IPS-15b (cell line): ENCODE results near the gene HOXD3.

Source experiments
- H3K27me3 ChIP-seq: one replicate; pipeline ENCODE4 v1.6.1; 2013; ENCODE audit warnings: low read length; ENCODE audit not compliant: control insufficient read depth, insufficient read depth
- H3K36me3 ChIP-seq: one replicate; pipeline ENCODE4 v1.6.1; 2013; ENCODE audit warnings: low read length; ENCODE audit not compliant: control insufficient read depth, insufficient read depth
- H3K4me1 ChIP-seq: one replicate; pipeline ENCODE4 v1.6.1; 2013; ENCODE audit warnings: mild to moderate bottlenecking, low read length; ENCODE audit not compliant: control insufficient read depth, insufficient read depth
- H3K4me3 ChIP-seq: one replicate; pipeline ENCODE4 v1.5.1; 2013; ENCODE audit warnings: low read depth, low read length
- H3K9ac ChIP-seq: one replicate; pipeline ENCODE4 v1.6.1; 2013; ENCODE audit warnings: low read depth, mild to moderate bottlenecking, low read length
- H3K9me3 ChIP-seq: one replicate; pipeline ENCODE4 v1.6.1; 2013; ENCODE audit warnings: mild to moderate bottlenecking, low read length; ENCODE audit not compliant: control insufficient read depth, insufficient read depth

Gene HOXD3

GRCh38 chr2:176156807-176157498 is at the start of gene HOXD3:
Gene HOXD3, plus strand, starts transcription at chr2:176157307. Its CDS starts 11,808 bp downstream, at chr2:176169115.
- peaks cover 2% of the 10 kb centered on the region for H3K4me1 ChIP-seq
- no peaks in the 10 kb centered on the region for H3K9me3 ChIP-seq
- peak within 1 kb of the TSS; percentile 18 for H3K4me3 ChIP-seq
- no peak within 1 kb of the TSS for H3K9ac ChIP-seq
- H3K27me3 ChIP-seq: peaks cover 100% of the 10 kb centered on the region
- no peaks in the 10 kb centered on the region for H3K36me3 ChIP-seq

DNA sequence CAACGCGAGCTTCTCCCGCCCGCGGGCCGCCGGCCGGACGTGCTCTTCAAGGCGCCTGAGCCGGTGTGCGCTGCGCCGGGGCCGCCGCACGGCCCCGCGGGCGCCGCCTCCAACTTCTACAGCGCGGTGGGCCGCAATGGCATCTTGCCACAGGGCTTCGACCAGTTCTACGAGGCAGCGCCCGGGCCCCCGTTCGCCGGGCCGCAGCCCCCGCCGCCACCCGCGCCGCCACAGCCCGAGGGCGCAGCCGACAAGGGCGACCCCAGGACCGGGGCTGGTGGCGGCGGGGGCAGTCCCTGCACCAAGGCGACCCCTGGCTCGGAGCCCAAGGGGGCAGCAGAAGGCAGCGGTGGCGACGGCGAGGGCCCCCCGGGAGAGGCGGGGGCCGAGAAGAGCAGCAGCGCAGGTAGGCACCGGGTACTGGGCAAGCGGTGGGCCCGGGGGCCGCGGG is 49.4 kb upstream of the HOXD3 start:
- Histone ChIP-seq H3K4me1 (peaks cover 2% of the 10 kb centered on the region), H3K9ac (no peak overlapping the region), H3K4me3 (no peak overlapping the region), H3K36me3 (no peaks in the 10 kb centered on the region), H3K9me3 (no peaks in the 10 kb centered on the region), H3K27me3 (peaks cover 94% of the 10 kb centered on the region)

GRCh38 chr2:176109192-176109901 is 47.8 kb upstream of the HOXD3 start:
- Histone ChIP-seq H3K4me3 (no peak overlapping the region), H3K9me3 (no peaks in the 10 kb centered on the region), H3K27me3 (peaks cover 94% of the 10 kb centered on the region), H3K9ac (no peak overlapping the region), H3K36me3 (no peaks in the 10 kb centered on the region), H3K4me1 (peaks cover 2% of the 10 kb centered on the region)

DNA sequence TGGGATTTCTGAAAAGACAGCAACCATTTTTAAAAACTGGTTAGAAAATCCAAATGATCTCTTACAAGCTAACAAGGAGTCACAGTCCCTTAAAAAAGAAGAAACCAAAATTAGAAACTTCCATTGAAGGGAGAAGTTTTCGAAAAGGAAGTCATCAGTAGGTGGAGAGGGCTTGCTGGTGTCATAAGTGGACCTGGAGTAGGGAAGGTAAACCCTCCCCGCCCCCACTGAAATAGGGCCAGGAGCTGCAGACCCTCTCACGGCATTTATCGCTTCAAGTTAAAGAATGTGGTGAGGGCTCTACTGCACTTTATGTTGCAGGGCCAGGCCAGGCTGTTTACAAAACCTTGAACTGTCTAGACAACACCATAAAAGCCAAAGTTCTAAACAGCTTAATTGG is 47.2 kb upstream of the HOXD3 start:
- Histone ChIP-seq H3K4me1 (peaks cover 2% of the 10 kb centered on the region), H3K9me3 (no peaks in the 10 kb centered on the region), H3K27me3 (peaks cover 94% of the 10 kb centered on the region), H3K9ac (no peak overlapping the region), H3K36me3 (no peaks in the 10 kb centered on the region), H3K4me3 (peak overlapping the region; percentile 5)

DNA sequence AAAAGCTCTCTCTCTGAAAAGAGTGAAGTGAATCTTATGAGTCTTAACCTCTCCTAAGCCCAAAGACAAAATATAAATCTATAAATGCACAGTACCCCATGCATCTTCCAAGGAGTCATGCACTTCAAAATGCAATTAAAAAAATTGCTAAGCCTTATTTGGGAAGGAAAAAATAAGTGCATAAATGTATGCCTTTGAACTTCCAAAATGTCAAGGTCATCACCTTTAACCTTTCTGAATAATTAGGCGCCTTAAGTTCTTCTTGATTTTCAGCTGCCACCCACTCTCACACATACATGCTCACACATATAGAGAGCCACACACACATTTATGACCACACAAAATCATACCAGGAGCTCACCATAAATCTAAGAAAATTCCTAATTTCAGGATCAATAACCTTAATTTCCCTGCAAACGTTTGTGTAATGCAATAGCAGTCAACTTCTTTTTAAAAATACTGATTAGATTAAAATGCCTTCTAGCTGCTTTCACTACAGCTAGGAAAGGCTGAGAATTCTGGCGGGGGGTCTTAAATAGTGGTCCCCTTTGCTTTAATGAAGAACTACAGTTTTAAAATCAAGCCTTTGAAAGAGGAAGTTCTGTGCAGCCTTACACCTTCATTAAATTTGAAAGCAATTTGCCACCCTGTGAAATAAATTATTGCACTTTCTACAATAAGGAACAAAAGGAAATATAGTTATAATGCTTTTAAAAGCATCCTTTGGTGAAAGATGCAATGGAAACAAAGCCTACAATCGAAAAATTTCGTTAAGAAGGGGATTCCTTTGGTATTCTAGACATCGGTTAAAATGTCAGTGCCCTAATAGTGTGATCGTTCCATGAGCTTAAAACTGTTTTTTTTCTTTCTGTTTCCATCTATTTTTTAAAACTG is 46.4 kb upstream of the HOXD3 start:
- Histone ChIP-seq H3K4me3 (peak overlapping the region; percentile 5), H3K9ac (no peak overlapping the region), H3K36me3 (no peaks in the 10 kb centered on the region), H3K4me1 (peaks cover 2% of the 10 kb centered on the region), H3K9me3 (no peaks in the 10 kb centered on the region), H3K27me3 (peaks cover 94% of the 10 kb centered on the region)

DNA sequence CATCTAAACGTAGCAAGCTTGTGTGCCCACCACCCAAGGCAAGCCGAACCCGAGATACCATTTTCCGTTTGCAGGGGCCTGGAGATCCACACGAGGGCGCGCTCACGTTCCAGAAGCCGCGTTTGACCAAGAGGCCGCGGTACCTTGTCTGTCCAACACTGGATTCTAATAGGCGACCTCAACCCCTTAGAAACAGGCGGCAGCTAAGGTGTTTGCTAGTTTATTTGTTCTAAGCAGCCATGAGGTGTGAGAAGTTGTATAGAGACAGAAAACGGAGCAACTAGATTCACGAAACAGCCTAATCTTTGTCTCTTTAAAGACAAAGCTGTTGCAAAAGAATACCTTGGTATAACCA is 45.8 kb upstream of the HOXD3 start:
- Histone ChIP-seq H3K4me1 (peaks cover 2% of the 10 kb centered on the region), H3K9ac (no peak overlapping the region), H3K4me3 (no peak overlapping the region), H3K9me3 (no peaks in the 10 kb centered on the region), H3K27me3 (peaks cover 94% of the 10 kb centered on the region), H3K36me3 (no peaks in the 10 kb centered on the region)

- Histone ChIP-seq H3K9me3 (no peaks in the 10 kb centered on the region), H3K4me3 (peak overlapping the region; percentile 16), H3K9ac (no peak overlapping the region), H3K4me1 (peaks cover 2% of the 10 kb centered on the region), H3K36me3 (no peaks in the 10 kb centered on the region), H3K27me3 (peaks cover 97% of the 10 kb centered on the region)
Observed at GRCh38 chr2:176111846-176112374, 45.2 kb upstream of the HOXD3 start.

- Histone ChIP-seq H3K4me3 (peak overlapping the region; percentile 16), H3K9ac (no peak overlapping the region), H3K9me3 (no peaks in the 10 kb centered on the region), H3K4me1 (peaks cover 2% of the 10 kb centered on the region), H3K27me3 (peaks cover 98% of the 10 kb centered on the region), H3K36me3 (no peaks in the 10 kb centered on the region)
Observed at GRCh38 chr2:176112375-176113302, 44.5 kb upstream of the HOXD3 start.

GRCh38 chr2:176114120-176114929 is 42.8 kb upstream of the HOXD3 start:
- Histone ChIP-seq H3K4me3 (peak overlapping the region; percentile 18), H3K27me3 (peaks cover 100% of the 10 kb centered on the region), H3K9ac (no peak overlapping the region), H3K36me3 (no peaks in the 10 kb centered on the region), H3K9me3 (no peaks in the 10 kb centered on the region), H3K4me1 (peaks cover 2% of the 10 kb centered on the region)

DNA sequence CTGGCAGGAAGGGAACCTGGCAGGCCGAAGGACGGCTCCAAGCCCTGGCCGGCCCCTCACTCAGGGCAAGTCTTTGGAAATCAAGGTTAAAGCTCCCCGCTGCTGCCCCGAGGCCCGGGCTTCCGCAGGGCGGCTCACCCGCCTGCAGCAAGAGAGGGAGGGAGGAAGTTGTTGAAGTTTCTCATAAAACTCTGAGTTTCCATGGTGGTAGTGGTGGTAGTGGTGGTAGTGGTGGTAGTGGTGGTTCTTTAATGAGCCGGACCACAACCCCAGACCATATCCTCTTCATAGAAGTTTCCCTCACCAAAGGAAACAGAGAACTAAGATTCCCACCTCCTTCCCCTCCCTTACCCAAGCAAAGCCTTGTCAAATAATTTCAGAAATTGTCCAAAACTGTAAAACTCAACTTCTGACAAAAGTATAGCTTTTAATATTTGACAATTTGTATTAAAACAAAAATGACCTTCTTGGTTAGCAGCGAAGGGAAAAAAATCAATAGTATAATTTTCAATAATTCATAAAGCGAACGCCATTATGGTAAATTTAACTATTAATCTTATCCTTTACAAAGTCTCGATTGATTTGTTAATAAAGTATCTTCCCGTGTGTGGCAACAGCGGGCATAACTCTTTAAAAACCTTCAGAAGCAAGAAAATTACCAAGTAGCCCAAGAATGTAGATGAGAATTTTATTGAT is 42.0 kb upstream of the HOXD3 start:
- Histone ChIP-seq H3K36me3 (no peaks in the 10 kb centered on the region), H3K4me3 (no peak overlapping the region), H3K9me3 (no peaks in the 10 kb centered on the region), H3K9ac (no peak overlapping the region), H3K4me1 (peaks cover 2% of the 10 kb centered on the region), H3K27me3 (peaks cover 100% of the 10 kb centered on the region)
